Occipital lobe (tissue), 2 donors: ENCODE data around the gene PLIN5. TPM values are rescaled to one million over a fixed set of nuclear protein-coding genes. Genes with fewer than 3 reads are reported as not detected.

Experiments
- DNase-seq: peaks from one replicate; lab custom pipeline; 2025; lab: John Stamatoyannopoulos, UW
- total RNA-seq: library from RNA; depleted of rRNA; stranded (reverse); fragments of >200 nt; gene quantifications from one replicate; pipeline ENCODE4 v1.2.3, GENCODE V29; 2014

The PLIN5 gene
- total RNA-seq, 1 donor from 2014 or later = 2.0 TPM

- DNase-seq = no peak
Observed at GRCh38 chr19:4523306-4524110, 11.5 kb downstream of the PLIN5 start.

- DNase-seq = no peak
Observed at GRCh38 chr19:4522291-4523002, 12.6 kb downstream of the PLIN5 start.

GRCh38 chr19:4521888-4522242, 13.2 kb downstream of the PLIN5 start:
- DNase-seq = no peak

- no peak for DNase-seq
Observed at GRCh38 chr19:4521170-4521887, 13.7 kb downstream of the PLIN5 start.

- no peak for DNase-seq
Observed at GRCh38 chr19:4519521-4520277, 15.3 kb downstream of the PLIN5 start.

- no peak for DNase-seq
Observed at GRCh38 chr19:4519172-4519496, 15.9 kb downstream of the PLIN5 start.

- no peak for DNase-seq
Observed at GRCh38 chr19:4518345-4519171, 16.5 kb downstream of the PLIN5 start, which contains the start of gene PLIN4. Gene PLIN4, minus strand, starts transcription at chr19:4518486. Its CDS starts 214 bp downstream, at chr19:4518272.

- no peak for DNase-seq
Observed at GRCh38 chr19:4517451-4518057, 17.5 kb downstream of the PLIN5 start.

- no peak for DNase-seq
Observed at GRCh38 chr19:4516939-4517300, 18.1 kb downstream of the PLIN5 start.

GRCh38 chr19:4516199-4516938, 18.7 kb downstream of the PLIN5 start:
- no peak for DNase-seq

- DNase-seq = no peak
Observed at GRCh38 chr19:4515732-4516131, 19.3 kb downstream of the PLIN5 start.

GRCh38 chr19:4513248-4513647, 21.8 kb downstream of the PLIN5 start:
- no peak for DNase-seq

- no peak for DNase-seq
Observed at GRCh38 chr19:4512070-4512469, 23.0 kb downstream of the PLIN5 start.

GRCh38 chr19:4511300-4512054, 23.5 kb downstream of the PLIN5 start:
- no peak for DNase-seq

GRCh38 chr19:4510435-4511255, 24.4 kb downstream of the PLIN5 start:
- DNase-seq = no peak

- DNase-seq = no peak
Observed at GRCh38 chr19:4508698-4509097, 26.3 kb downstream of the PLIN5 start.

GRCh38 chr19:4507804-4508203, 27.2 kb downstream of the PLIN5 start:
- DNase-seq = no peak

- no peak for DNase-seq
Observed at GRCh38 chr19:4507150-4507452, 27.9 kb downstream of the PLIN5 start.
